Heart left ventricle (tissue), 16 donors: ENCODE results near the gene ABCA13. TPM values are rescaled to one million over a fixed set of nuclear protein-coding genes. Genes with fewer than 3 reads are reported as not detected.

Source experiments
- ATAC-seq, 4 donors: fragments of 200-7000 bp; cut with Tn5 transposase; one replicate each; pipeline ENCODE4 v1.9.1; 2020 to 2022; ENCODE audit warnings: moderate library complexity in 4 of 4, mild to moderate bottlenecking in 3 of 4, moderate number of reproducible peaks in 1 of 4
- DNase-seq, 5 donors: peaks; one replicate each; pipeline ENCODE4 v3.0.0-alpha.2; 2020
- H3K27ac ChIP-seq, 12 donors: fragments of 200-600 bp; sonication (generic) in 4 of 12; one replicate each; pipeline versions ENCODE4 v1.5.0 to v1.8.0; 2016 to 2022; ENCODE audit warnings: mild to moderate bottlenecking in 2 of 12
- H3K27me3 ChIP-seq, 9 donors: fragments of 200-600 bp; sonication (generic) in 2 of 9; one replicate each; pipeline versions ENCODE4 v1.5.1 to v1.8.0; 2016 to 2022; ENCODE audit warnings: mild to moderate bottlenecking in 3 of 9
- H3K36me3 ChIP-seq, 9 donors: fragments of 200-600 bp; sonication (generic) in 2 of 9; one replicate each; pipeline versions ENCODE4 v1.5.0 to v1.8.0; 2018 to 2022; ENCODE audit warnings: mild to moderate bottlenecking in 2 of 9
- H3K4me1 ChIP-seq, 12 donors: fragments of 200-600 bp; sonication (generic) in 4 of 12; one replicate each; pipeline versions ENCODE4 v1.5.0 to v1.8.0; 2016 to 2022; ENCODE audit warnings: mild to moderate bottlenecking in 3 of 12
- H3K4me3 ChIP-seq, 12 donors: fragments of 200-600 bp; sonication (generic) in 4 of 12; one replicate each; pipeline versions ENCODE4 v1.5.0 to v1.8.0; 2017 to 2022; ENCODE audit warnings: mild to moderate bottlenecking in 9 of 12, moderate library complexity in 4 of 12
- H3K9me3 ChIP-seq, 12 donors: fragments of 200-600 bp; sonication (generic) in 4 of 12; one replicate each; pipeline versions ENCODE4 v1.5.0 to v1.8.0; 2016 to 2022; ENCODE audit warnings: mild to moderate bottlenecking in 1 of 12
- POLR2A ChIP-seq, 2 donors: fragments of 450-650 bp; IDR thresholded peaks; one replicate each; pipeline ENCODE4 v1.6.1; 2017; ENCODE audit warnings: antibody characterized with exemption in 2 of 2, mild to moderate bottlenecking in 2 of 2, moderate library complexity in 2 of 2
- WGBS, 4 donors: extraction: QIAGEN DNeasy Blood & Tissue Kit in 2 of 4; methylation state at CpG; one replicate each; pipeline versions ENCODE4 v1.1.5 to v1.1.7; 2013 to 2018; 5-methylcytosine and 5-hydroxymethylcytosine counted together
- intact Hi-C, 10 donors: fragments of 100-400 bp; cut with DNase I; formaldehyde crosslinking; loops; one replicate each; pipeline versions ENCODE4 v1.11.1 to v1.14.2; 2022
- polyA plus RNA-seq, 2 donors: library from polyadenylated mRNA; stranded (reverse); fragments of 200-250 nt; gene quantifications; one replicate each; pipeline ENCODE4 v1.2.3, GENCODE V29; 2013
- total RNA-seq, 9 donors: library from RNA; depleted of rRNA in 2 of 9; stranded (reverse); fragments of >200 nt in 2 of 9; fragmentation: NEBNext Ultra II Directional in 3 of 9; extraction: Animal tissue kit (Norgen Biotek cat#: 25700) in 3 of 9; gene quantifications; one replicate each; pipeline versions ENCODE4 v1.1.0 to v1.2.4, GENCODE V29; 2016 to 2023
- TF ChIP-seq, protein P1 (sequence below), 12 donors: fragments of 200-600 bp; sonication (generic) in 4 of 12; IDR thresholded peaks; one replicate each; pipeline versions ENCODE4 v1.5.0 to v1.8.0; 2018 to 2022; ENCODE audit warnings: antibody characterized with exemption in 12 of 12, mild to moderate bottlenecking in 5 of 12
- donor health status: ischemic (EF 13 %, LVEDD 7.1; RV severe dilation, severe dysfunction).
- donor health status: healthy with polysubstance abuse.
- donor health status: DM: no; HTN: yes; CAD: no.
- donor health status: DM: no; HTN: no; CAD: no.
- donor health status: ischemic (EF 25% LVEDD 6.9; RV normal size, moderate dysfunction).
- donor health status: ischemic (EF 25% LVEDD 5.7; RV mildly dilated, moderate dysfunction).
- donor health status: healthy.
- donor health status: DM: yes; HTN: yes; CAD: no.
- donor health status: ischemic (EF 35%, LVEDD 5.7; RV mildly dilated, moderate dysfunction).
- donor health status: nonischemic (EF 11% LVEDD 7.7; RV severe dilation, severe dysfunction).
- donor health status: DM: yes; HTN: yes; CAD: no.
- donor health status: PGD.
- donor health status: ischemic (EF 29% LVEDD 5.4; RV normal size, mild dysfunction).
- donor health status: nonischemic (EF 23%, LVEDD 6.1; RV moderate dilation, normal function).

ABCA13 gene
- total and polyA plus RNA-seq, 11 donors, result 0.01 to 0.29 (median 0.07) TPM; not detected in 3

- no peaks in the 10 kb centered on the region for H3K36me3 ChIP-seq
- H3K27me3 ChIP-seq, result no peaks in the 10 kb centered on the region
- H3K4me1 ChIP-seq, result no peaks in the 10 kb centered on the region
- no peaks in the 10 kb centered on the region for H3K9me3 ChIP-seq
- WGBS, 4 donors, result 57 to 77% (median 63%) methylated on average over 1 of the region's 1 CpG
- intact Hi-C loops, result loop anchor here in 1 of 10 donors (2.0 kb wide), 1 partner anchor 15 kb away; no protein-coding TSS in a partner anchor
- H3K27ac ChIP-seq, result no peak overlapping the region
- TF ChIP-seq POLR2A (IDR thresholded peaks at IDR 0.05), result no peak
- TF ChIP-seq, protein P1, sequence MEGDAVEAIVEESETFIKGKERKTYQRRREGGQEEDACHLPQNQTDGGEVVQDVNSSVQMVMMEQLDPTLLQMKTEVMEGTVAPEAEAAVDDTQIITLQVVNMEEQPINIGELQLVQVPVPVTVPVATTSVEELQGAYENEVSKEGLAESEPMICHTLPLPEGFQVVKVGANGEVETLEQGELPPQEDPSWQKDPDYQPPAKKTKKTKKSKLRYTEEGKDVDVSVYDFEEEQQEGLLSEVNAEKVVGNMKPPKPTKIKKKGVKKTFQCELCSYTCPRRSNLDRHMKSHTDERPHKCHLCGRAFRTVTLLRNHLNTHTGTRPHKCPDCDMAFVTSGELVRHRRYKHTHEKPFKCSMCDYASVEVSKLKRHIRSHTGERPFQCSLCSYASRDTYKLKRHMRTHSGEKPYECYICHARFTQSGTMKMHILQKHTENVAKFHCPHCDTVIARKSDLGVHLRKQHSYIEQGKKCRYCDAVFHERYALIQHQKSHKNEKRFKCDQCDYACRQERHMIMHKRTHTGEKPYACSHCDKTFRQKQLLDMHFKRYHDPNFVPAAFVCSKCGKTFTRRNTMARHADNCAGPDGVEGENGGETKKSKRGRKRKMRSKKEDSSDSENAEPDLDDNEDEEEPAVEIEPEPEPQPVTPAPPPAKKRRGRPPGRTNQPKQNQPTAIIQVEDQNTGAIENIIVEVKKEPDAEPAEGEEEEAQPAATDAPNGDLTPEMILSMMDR (IDR thresholded peaks at IDR 0.05), result no peak
- ATAC-seq (no peak), DNase-seq (no peak)
- no peak overlapping the region for H3K4me3 ChIP-seq
Observed at GRCh38 chr7:48667407-48667806, 496.1 kb downstream of the ABCA13 start.

- 55 to 80% (median 64%) methylated on average over 1 of the region's 1 CpG for WGBS, 4 donors
- no peak overlapping the region for H3K4me3 ChIP-seq
- H3K9me3 ChIP-seq, result peaks cover 0 to 13% (median 2%) of the 10 kb centered on the region in 12 donors
- no peaks in the 10 kb centered on the region for H3K36me3 ChIP-seq
- H3K4me1 ChIP-seq, result no peaks in the 10 kb centered on the region
- no peak overlapping the region for H3K27ac ChIP-seq
- ATAC-seq (no peak), DNase-seq (no peak)
- no peak for TF ChIP-seq POLR2A (IDR thresholded peaks at IDR 0.05)
- TF ChIP-seq, protein P1 (IDR thresholded peaks at IDR 0.05), result no peak
- H3K27me3 ChIP-seq, result no peaks in the 10 kb centered on the region
- intact Hi-C loops, result no loop called here
Observed at GRCh38 chr7:48671656-48672055, 500.4 kb downstream of the ABCA13 start.

DNA sequence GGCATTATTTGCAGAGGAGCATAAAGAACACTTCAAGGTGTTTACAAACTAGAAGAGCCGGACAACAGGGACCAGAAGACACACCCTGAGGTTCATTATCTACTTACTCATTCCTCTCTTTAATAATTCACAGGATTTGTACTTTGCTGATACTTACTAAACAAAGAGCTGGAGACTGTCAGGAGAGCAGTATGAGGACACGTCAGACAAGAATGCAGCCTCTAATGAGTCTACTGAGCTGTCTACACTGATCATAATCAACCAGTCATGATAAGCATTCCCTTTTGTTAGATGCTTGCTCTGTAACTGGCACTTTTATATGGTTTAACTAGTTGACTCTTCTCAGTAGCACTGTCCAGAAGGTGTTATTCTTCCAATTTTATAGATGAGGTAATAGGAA lies 509.7 kb downstream of the ABCA13 start:
- ATAC-seq (no peak), DNase-seq (no peak)
- H3K9me3 ChIP-seq, result peaks cover 0 to 11% (median 0%) of the 10 kb centered on the region in 12 donors
- no peaks in the 10 kb centered on the region for H3K36me3 ChIP-seq
- no peak overlapping the region for H3K4me3 ChIP-seq
- H3K4me1 ChIP-seq, result no peaks in the 10 kb centered on the region
- no peak for TF ChIP-seq POLR2A (IDR thresholded peaks at IDR 0.05)
- TF ChIP-seq, protein P1 (IDR thresholded peaks at IDR 0.05), result no peak
- H3K27me3 ChIP-seq, result no peaks in the 10 kb centered on the region
- intact Hi-C loops, result no loop called here
- no peak overlapping the region for H3K27ac ChIP-seq
- 37 to 54% (median 42%) methylated on average over 2 of the region's 2 CpGs for WGBS, 4 donors

DNA sequence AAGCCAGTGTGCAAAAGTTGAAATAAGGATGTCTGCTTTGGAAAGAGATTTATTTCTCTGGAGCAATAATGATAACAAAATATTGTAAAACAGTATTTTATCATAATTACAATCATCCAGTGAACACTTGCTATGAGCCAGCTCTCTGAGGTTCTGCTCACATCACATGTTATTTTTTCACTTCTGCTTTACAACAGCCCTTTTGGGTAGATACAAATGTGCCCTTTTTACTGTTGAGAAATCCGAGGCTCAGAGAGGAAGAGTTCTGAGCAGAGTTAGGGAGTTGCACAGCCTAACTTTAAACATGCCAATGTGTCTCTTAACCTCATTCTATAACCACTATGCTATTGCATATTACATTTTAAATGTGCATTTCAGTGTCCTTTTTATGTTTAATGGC lies 520.5 kb downstream of the ABCA13 start:
- ATAC-seq (no peak), DNase-seq (no peak)
- H3K27ac ChIP-seq, result no peak overlapping the region
- peaks cover 0 to 5% (median 0%) of the 10 kb centered on the region in 12 donors for H3K9me3 ChIP-seq
- no peaks in the 10 kb centered on the region for H3K27me3 ChIP-seq
- intact Hi-C loops, result no loop called here
- no peak overlapping the region for H3K4me3 ChIP-seq
- no peaks in the 10 kb centered on the region for H3K4me1 ChIP-seq
- 47 to 55% (median 53%) methylated on average over 1 of the region's 1 CpG for WGBS, 4 donors
- H3K36me3 ChIP-seq, result no peaks in the 10 kb centered on the region
- TF ChIP-seq, protein P1 (IDR thresholded peaks at IDR 0.05), result no peak
- TF ChIP-seq POLR2A (IDR thresholded peaks at IDR 0.05), result no peak

Other genes starting within 250 kb of the ABCA13 start
- gene PKD1L1, start 223.0 kb upstream of the ABCA13 start, total RNA-seq, result 1 to 10 TPM; 1.1 to 3.7 (median 2.5) TPM
- 1 to 10 TPM; 1.3 to 2.1 TPM for gene PKD1L1, start 223.0 kb upstream of the ABCA13 start, polyA plus RNA-seq
- gene HUS1, start 191.8 kb upstream of the ABCA13 start, total RNA-seq, result 10 to 100 TPM; 21.9 to 43.3 (median 27.5) TPM
- gene HUS1, start 191.8 kb upstream of the ABCA13 start, polyA plus RNA-seq, result 10 to 100 TPM; 10.9 to 20.0 TPM
- not detected for gene SUN3, start 142.4 kb upstream of the ABCA13 start, total RNA-seq
- gene SUN3, start 142.4 kb upstream of the ABCA13 start, polyA plus RNA-seq, result not detected
- gene C7orf57, start 135.9 kb upstream of the ABCA13 start, total RNA-seq, result under 1 TPM in 1 of 9 donors, not detected in 8; 0.27 TPM
- under 1 TPM in 1 of 2 donors, not detected in 1; 0.03 TPM for gene C7orf57, start 135.9 kb upstream of the ABCA13 start, polyA plus RNA-seq
- gene UPP1, start 82.2 kb upstream of the ABCA13 start, total RNA-seq, result 10 to 100 TPM in 8 of 9 donors, 1 to 10 TPM in 1; 5.8 to 33.2 (median 18.8) TPM
- 10 to 100 TPM; 17.3 to 23.5 TPM for gene UPP1, start 82.2 kb upstream of the ABCA13 start, polyA plus RNA-seq